Mesenteric fat pad (tissue), 1 donor: Measurements from ENCODE around the gene ZNF444. TPM values are rescaled to one million over a fixed set of nuclear protein-coding genes. Genes with fewer than 3 reads are reported as not detected.
"Not testable (repeated sequence)": the region's sequence is repeated elsewhere in the genome, so short reads cannot be mapped to it uniquely, and the experiment has no call there.

Experiments
- DNase-seq: peaks from one replicate; pipeline ENCODE4 v3.0.0-alpha.2; 2020; ENCODE audit warnings: low spot score
- total RNA-seq: library from RNA; stranded (reverse); fragmentation: NEBNext Ultra II Directional; extraction: Animal tissue kit (Norgen Biotek cat#: 25700); gene quantifications from one replicate; pipeline ENCODE4 v1.2.1, GENCODE V29; 2021
- donor health status: DM: yes; HTN: yes; CAD: no.

The ZNF444 gene
- total RNA-seq, 1 donor from 2014 or later = 17.3 TPM

DNA sequence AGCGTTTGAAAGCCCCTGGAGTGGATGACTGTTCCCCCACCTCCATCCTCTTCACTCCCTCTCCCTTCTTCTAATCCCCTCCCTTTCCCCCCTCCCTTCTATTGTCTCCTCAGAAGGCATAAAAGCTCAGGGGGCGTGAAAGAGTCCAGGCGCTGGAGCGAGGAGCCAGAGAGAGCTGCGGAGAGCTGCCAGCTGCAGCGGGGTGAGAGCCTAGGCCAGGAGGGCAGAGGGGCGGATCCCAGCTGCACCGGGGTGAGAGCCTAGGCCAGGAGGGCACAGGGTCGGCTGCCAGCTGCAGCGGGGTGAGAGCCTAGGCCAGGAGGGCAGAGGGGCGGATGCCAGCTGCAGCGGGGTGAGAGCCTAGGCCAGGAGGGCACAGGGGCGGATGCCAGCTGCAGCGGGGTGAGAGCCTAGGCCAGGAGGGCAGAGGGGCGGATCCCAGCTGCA is 34.8 kb downstream of the ZNF444 start, which contains the start of gene GALP:
GALP (plus strand) TSS at position 148 of the 447 bp plus-strand sequence. CDS start 1,101 bp downstream, outside the sequence.
- not testable (repeated sequence) for DNase-seq

DNA sequence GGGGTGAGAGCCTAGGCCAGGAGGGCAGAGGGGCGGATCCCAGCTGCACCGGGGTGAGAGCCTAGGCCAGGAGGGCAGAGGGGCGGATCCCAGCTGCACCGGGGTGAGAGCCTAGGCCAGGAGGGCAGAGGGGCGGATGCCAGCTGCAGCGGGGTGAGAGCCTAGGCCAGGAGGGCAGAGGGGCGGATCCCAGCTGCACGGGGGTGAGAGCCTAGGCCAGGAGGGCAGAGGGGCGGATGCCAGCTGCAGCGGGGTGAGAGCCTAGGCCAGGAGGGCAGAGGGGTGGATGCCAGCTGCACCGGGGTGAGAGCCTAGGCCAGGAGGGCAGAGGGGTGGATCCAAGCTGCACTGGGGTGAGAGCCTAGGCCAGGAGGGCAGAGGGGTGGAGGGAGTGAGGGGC is 35.2 kb downstream of the ZNF444 start:
- DNase-seq = not testable (repeated sequence)

GRCh38 chr19:56176881-56177280 is 35.8 kb downstream of the ZNF444 start:
- DNase-seq = no peak

DNA sequence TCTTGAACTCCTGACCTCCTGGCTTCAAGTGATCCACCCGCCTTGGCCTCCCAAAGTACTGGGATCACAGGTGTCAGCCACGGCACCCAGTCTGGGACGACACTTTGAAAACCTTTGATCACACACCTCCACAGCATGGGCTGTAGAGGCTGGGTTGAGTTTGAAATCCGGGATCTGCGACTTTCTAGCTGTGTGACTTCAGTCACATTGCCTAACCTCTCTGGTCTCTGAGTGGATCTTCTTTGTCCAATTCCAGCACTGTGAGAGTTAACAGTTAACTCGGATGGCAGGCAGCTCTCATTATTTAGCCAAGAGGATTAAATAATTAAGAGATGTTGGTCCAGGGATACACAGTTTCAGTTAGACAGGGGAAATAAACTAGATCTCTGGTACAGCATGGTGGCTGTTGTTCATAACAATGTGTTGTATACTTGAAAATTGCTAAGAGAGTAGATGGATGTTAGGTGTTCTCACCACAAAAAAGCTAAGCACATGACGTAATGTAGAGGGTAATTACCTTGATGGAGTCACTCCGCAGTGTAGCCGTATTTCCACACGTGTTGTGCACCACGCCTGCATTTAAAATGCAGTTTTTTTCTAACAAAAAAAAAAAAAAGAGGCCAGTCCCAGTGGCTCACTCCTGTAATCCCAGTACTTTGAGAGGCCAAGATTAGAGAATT is 36.6 kb downstream of the ZNF444 start:
- no peak for DNase-seq

DNA sequence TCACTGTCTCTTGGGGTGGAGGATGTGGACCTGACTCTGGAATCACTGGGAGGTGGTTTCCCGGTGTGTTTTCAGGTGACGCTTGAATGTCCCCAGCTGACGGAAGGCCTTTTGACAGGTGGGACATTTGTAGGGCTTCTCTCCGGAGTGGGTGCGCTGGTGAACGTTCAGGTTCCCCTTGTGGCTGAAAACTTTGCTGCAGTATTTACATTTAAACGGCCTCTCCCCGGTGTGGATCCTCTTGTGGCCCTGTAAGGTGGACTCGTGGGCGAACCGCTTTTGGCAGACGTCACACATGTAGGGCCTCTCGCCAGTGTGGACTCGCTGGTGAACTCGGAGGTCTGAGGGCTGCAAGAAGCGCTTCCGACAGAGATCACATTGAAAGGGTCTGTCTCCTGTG is 48.7 kb downstream of the ZNF444 start:
- no peak for DNase-seq

DNA sequence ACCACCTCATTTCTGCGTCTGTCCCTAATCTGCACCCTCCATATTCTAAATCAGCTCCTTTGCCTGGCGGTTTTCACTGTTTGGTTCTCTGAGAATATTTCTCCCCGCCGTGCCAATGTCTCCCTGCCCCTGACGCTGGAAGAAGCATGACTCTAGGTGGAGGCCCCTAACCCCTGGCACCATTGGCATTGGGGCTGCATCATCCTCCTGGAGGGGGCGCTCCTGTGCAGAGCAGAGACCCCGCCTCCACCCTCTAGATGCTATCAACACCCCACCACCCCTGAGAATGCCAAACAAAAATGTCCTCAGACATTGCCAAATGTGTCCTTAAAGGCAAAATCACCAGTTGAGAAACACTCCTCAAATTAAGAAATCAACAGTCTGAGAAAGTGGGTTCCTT is 50.0 kb downstream of the ZNF444 start:
- DNase-seq = no peak

DNA sequence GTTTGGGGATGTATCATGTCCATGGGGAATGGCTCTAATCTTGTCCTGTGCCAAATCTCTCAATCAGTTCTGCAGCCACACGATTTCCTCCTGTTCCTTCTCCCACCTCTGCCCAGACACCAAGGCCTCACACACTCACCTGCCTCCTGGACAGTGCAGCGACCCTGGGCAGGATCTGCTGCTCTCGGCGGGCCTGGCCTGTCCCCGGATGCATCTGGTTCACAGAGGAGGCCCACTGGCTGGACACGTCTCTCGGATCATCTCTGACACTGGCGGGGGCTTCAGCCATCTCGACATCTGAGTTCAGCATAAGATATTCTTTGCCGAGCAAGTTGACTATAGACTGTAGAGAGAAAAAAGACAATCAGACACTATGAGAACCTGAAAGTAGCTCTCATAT is 50.6 kb downstream of the ZNF444 start:
- no peak for DNase-seq

DNA sequence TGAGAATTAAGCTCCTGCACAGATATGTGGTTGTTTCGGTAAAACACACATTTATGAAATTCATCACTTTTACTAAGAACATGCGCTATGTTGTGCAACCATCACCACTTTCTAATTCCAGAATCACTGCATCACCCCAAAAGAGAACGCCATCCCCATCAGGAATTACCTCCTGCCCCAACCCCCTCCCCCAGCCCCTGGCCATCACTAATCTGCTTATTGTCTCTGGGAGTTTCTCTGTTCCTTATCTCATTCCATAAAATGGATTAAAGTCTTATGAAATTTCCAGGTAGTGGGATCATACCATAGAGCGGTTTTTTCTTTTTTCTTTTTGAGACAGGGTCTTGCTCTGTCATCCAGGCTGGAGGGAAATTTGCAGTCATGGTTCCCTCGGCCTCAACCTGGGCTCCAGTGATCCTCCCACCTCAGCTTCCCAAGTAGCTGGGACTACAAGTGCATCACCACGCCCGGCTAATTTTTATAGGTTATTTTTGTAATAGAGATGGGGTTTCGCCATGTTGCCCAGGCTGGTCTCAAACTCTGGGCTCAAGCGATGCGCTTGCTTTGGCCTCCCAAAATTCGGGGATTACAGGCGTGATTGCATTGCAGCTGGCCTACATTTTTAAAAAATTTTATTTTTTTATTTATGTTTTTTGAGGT is 53.0 kb downstream of the ZNF444 start:
- DNase-seq = no peak

DNA sequence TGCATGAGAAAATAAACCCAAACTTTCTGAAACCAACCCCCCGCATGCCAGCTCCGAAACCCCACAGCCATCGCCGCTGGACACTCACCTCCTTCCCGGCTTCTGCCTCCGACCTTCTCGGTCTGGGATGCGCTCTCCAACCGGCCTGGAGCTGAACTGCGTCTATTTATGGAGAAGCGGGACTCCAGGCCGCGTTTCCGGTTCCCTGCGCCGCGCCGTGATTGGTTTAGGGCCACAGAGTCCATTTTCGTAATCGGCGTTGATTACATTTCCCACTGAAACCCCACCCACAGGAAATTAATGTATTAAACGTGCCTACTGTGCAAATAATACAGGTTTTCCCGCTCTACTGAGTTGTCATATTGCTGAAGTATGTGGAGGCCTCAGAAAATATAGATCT is 56.6 kb downstream of the ZNF444 start, which contains the start of gene ZSCAN5B:
ZSCAN5B (minus strand) TSS at position 138 of the 400 bp plus-strand sequence. CDS start 4,731 bp downstream, outside the sequence.
- DNase-seq = not testable (repeated sequence)

- no peak for DNase-seq
Observed at GRCh38 chr19:56199687-56200086, 58.6 kb downstream of the ZNF444 start.

DNA sequence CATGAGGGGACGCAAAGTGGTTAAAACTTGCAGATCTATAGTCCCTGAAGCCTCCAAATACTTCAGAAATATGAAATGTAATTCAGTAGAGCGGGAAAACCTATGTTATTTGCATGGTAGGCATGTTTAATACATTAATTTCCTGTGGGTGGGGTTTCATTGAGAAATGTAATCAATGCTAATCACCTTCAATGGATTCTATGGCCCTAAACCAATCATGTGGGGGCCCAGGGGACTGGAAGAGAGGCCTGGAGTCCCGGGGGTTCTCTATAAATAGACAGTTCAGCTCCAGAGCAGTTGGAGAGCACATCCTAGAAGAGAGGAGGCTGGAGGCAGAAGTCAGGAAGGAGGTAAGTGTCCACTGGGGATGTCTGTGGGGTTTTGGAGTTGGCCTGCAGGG is 60.9 kb downstream of the ZNF444 start, which contains the start of gene ZSCAN5C:
ZSCAN5C (plus strand) TSS at position 301 of the 400 bp plus-strand sequence. CDS start 3,641 bp downstream, outside the sequence.
- DNase-seq = no peak

DNA sequence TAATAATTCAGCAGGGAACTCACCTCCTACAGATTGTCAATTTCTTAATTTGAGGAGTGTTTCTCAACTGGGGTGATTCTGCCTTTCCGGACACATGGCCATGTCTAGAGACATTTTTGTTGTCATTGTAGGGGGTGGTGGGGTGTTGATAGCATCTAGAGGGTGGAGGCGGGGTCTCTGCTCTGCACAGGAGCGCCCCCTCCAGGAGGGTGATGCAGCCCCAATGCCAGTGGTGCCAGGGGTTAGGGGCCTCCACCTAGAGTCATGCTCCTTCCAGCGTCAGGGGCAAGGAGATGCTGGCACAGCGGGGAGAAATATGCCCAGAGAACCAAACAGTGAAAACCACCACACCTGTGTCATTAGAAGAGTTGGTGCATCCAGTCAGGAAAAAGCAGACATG is 66.5 kb downstream of the ZNF444 start:
- DNase-seq = peak; percentile 28

- no peak for DNase-seq
Observed at GRCh38 chr19:56209091-56209490, 68.0 kb downstream of the ZNF444 start.

GRCh38 chr19:56210036-56210435 is 68.9 kb downstream of the ZNF444 start:
- peak; percentile 53 for DNase-seq

Other genes starting within 250 kb of the ZNF444 start
- gene NLRP13, start 209.0 kb upstream of the ZNF444 start, total RNA-seq = not detected
- not detected for gene NLRP8, start 193.5 kb upstream of the ZNF444 start, total RNA-seq
- not detected for gene NLRP5, start 154.5 kb upstream of the ZNF444 start, total RNA-seq
- gene ZNF787, start 20.0 kb upstream of the ZNF444 start, total RNA-seq = 35.1 TPM
- gene GALP, start 34.7 kb downstream of the ZNF444 start, total RNA-seq = not detected
- not detected for gene ZSCAN5B, start 56.5 kb downstream of the ZNF444 start, total RNA-seq
- not detected for gene ZSCAN5C, start 61.0 kb downstream of the ZNF444 start, total RNA-seq
- gene EDDM13, start 131.5 kb downstream of the ZNF444 start, total RNA-seq = not detected
- 12.9 TPM for gene ZSCAN5A, start 173.6 kb downstream of the ZNF444 start, total RNA-seq